Measurements from ENCODE around the gene SAXO1.

Gene SAXO1

DNA sequence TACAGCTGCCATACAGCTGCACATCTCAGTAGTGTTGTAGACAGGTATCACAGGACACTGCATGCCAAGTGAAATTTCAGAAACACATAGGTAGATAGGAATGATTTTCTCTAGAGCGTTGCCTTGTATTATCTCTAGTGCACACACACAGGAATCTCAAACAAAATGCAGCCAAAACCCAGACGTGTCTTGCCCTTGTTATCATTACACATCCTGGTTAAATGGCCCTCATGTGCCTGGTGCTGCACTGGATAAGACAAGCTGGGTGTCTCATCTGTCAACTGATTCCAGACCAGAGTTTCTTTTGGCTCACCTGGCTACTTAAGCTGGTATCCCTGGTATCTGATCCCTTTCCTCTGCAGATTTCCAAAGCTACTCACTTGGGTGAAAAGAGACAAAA lies 59.7 kb downstream of the SAXO1 start:
- no peak for DNase-seq
- Histone ChIP-seq H3K27me3 (replicated peaks) (no peaks in the 10 kb centered on the region), H3K4me3 (ENCODE audit: low read depth, low read length) (no peak overlapping the region), H3K36me3 (replicated peaks) (no peaks in the 10 kb centered on the region), H3K27ac (no peak overlapping the region)
- TF ChIP-seq, protein P1, sequence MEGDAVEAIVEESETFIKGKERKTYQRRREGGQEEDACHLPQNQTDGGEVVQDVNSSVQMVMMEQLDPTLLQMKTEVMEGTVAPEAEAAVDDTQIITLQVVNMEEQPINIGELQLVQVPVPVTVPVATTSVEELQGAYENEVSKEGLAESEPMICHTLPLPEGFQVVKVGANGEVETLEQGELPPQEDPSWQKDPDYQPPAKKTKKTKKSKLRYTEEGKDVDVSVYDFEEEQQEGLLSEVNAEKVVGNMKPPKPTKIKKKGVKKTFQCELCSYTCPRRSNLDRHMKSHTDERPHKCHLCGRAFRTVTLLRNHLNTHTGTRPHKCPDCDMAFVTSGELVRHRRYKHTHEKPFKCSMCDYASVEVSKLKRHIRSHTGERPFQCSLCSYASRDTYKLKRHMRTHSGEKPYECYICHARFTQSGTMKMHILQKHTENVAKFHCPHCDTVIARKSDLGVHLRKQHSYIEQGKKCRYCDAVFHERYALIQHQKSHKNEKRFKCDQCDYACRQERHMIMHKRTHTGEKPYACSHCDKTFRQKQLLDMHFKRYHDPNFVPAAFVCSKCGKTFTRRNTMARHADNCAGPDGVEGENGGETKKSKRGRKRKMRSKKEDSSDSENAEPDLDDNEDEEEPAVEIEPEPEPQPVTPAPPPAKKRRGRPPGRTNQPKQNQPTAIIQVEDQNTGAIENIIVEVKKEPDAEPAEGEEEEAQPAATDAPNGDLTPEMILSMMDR (IDR thresholded peaks at IDR 0.05; ENCODE audit: low read depth, low read length, missing control alignments), result no peak
- in situ Hi-C loops (cut with HindIII; ENCODE audit: low pct_ligation_motif_present, low sequenced_read_pairs), result no loop called here

DNA sequence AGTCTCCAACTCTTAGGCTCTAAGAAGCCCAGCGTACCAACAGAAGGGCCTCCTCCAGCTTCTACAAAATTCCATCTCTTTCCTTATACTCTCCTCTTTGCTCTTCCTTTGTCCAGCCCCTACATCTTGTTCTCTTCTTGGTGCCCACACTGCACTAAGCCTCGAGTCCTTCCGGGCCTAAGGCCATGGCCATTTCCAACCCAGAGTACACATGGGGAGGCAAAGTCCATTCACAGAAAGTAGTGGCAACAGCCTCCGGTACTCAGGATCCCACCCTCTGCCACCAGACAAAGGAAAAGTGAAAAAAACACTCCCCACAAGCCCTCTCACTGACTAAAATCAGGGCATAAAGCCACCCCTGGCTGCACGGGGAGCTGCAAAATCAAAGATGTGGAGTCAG lies 60.3 kb downstream of the SAXO1 start:
- Histone ChIP-seq H3K27ac (no peak overlapping the region), H3K4me3 (ENCODE audit: low read depth, low read length) (no peak overlapping the region), H3K36me3 (replicated peaks) (no peaks in the 10 kb centered on the region), H3K27me3 (replicated peaks) (no peaks in the 10 kb centered on the region)
- no peak for DNase-seq
- TF ChIP-seq, protein P1 (IDR thresholded peaks at IDR 0.05; ENCODE audit: low read depth, low read length, missing control alignments), result no peak
- in situ Hi-C loops (cut with HindIII; ENCODE audit: low pct_ligation_motif_present, low sequenced_read_pairs), result no loop called here

DNA sequence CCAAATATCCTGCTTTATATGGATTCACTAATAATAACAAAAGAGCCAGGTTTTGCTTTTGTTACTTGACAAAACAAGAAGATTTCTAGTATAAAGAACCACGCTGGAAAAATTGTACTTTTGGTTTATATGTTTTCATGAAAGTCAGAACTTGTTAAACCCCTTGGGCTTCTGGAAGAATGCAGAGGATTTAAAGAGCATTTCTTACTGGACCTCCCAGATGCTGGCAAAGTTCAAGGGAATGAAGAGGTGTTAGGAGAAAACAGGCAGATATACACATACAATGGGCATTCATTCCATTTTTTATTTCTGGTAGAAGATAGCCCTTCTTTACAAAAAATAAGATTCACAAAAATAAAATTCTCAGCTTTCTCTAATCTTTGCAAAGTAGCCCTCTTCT lies 61.1 kb downstream of the SAXO1 start:
- H3K27me3 ChIP-seq (replicated peaks), result no peaks in the 10 kb centered on the region
- in situ Hi-C loops (cut with HindIII; ENCODE audit: low pct_ligation_motif_present, low sequenced_read_pairs), result no loop called here
- TF ChIP-seq, protein P1 (IDR thresholded peaks at IDR 0.05; ENCODE audit: low read depth, low read length, missing control alignments), result no peak
- DNase-seq, result no peak
- H3K4me3 ChIP-seq (ENCODE audit: low read depth, low read length), result no peak overlapping the region
- no peak overlapping the region for H3K27ac ChIP-seq
- H3K36me3 ChIP-seq (replicated peaks), result no peaks in the 10 kb centered on the region

DNA sequence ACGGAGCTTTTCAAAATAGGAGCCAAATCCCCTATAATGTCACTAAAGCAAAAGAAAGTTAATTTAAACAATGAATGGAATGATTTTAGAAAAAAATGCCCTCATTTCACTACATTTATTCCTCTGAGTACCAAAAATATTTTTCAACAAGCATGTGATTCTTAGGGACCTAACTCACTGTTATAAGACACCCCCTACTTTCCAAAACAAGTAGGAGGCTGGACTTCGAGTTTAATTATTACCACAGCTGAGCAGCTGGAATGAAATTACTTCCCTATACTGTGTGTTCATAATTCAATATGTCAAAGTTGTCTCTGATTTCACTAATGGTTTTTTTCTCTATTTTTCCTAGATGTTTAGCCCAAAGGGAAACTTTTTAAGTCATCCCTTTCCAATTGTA lies 61.6 kb downstream of the SAXO1 start:
- DNase-seq, result no peak

DNA sequence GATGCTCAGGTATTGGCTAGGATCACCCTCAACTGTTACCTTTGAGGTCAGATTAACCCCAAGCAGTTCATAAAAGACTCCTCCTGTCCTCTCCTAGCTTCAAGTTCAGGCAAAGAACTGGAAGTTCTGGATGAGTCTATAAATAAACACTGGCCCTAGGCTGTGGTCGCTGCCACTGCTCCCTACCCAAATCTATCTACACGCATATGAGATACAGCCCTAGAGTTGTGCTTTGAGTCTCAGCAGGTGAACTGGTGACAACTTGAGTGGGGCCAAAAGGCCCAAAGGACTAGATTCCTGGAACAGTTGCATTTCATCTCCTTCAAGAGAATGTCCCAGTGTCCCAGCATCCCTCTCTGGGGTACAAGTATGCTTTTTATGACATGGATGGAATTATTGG lies 62.6 kb downstream of the SAXO1 start:
- H3K27me3 ChIP-seq (replicated peaks), result no peaks in the 10 kb centered on the region
- no peaks in the 10 kb centered on the region for H3K36me3 ChIP-seq (replicated peaks)
- H3K27ac ChIP-seq, result no peak overlapping the region
- TF ChIP-seq, protein P1 (IDR thresholded peaks at IDR 0.05; ENCODE audit: low read depth, low read length, missing control alignments), result no peak
- no peak overlapping the region for H3K4me3 ChIP-seq (ENCODE audit: low read depth, low read length)
- DNase-seq, result no peak
- in situ Hi-C loops (cut with HindIII; ENCODE audit: low pct_ligation_motif_present, low sequenced_read_pairs), result no loop called here

More for the DNA sequence above, 61.6 kb downstream of the SAXO1 start:
- Histone ChIP-seq H3K36me3 (replicated peaks) (no peaks in the 10 kb centered on the region), H3K27me3 (replicated peaks) (no peaks in the 10 kb centered on the region), H3K4me3 (ENCODE audit: low read depth, low read length) (no peak overlapping the region), H3K27ac (no peak overlapping the region)
- TF ChIP-seq, protein P1 (IDR thresholded peaks at IDR 0.05; ENCODE audit: low read depth, low read length, missing control alignments), result no peak
- in situ Hi-C loops (cut with HindIII; ENCODE audit: low pct_ligation_motif_present, low sequenced_read_pairs), result no loop called here

DNA sequence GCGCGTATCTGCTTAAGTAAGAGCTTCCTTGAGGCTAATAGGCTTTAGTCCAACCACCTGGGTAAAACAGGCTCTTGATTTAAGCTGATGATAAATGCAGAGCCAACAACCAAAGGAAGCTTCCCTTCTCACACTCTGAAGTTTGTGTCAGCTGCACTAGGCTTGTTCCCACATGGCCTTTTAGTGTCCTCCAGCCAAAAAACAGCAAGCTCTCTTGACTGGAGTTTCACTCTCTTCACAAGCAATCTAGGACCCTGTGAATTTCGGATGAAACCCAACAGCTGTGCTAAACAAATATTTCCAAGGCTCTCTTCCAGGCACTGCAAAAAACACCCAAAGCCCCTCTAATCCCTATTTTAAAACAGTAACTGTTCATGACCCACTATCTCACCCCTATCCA lies 63.9 kb downstream of the SAXO1 start:
- Histone ChIP-seq H3K36me3 (replicated peaks) (no peaks in the 10 kb centered on the region), H3K27me3 (replicated peaks) (no peaks in the 10 kb centered on the region), H3K4me3 (ENCODE audit: low read depth, low read length) (no peak overlapping the region), H3K27ac (no peak overlapping the region)
- TF ChIP-seq, protein P1 (IDR thresholded peaks at IDR 0.05; ENCODE audit: low read depth, low read length, missing control alignments), result no peak
- DNase-seq, result no peak
- in situ Hi-C loops (cut with HindIII; ENCODE audit: low pct_ligation_motif_present, low sequenced_read_pairs), result no loop called here
